ENCODE results near the gene WDR13.
"Not testable (repeated sequence)": the region's sequence is repeated elsewhere in the genome, so short reads cannot be mapped to it uniquely, and the experiment has no call there.

The WDR13 gene

GRCh38 chrX:48595929-48596328 lies 1.4 kb upstream of the WDR13 start:
- no peak for DNase-seq (ENCODE audit: low read depth)

- no peak for DNase-seq (ENCODE audit: low read depth)
Observed at GRCh38 chrX:48598614-48599013, 1.3 kb downstream of the WDR13 start.

GRCh38 chrX:48599341-48599740 lies 2.0 kb downstream of the WDR13 start:
- no peak for DNase-seq (ENCODE audit: low read depth)

GRCh38 chrX:48600226-48600625 lies 2.9 kb downstream of the WDR13 start:
- no peak for DNase-seq (ENCODE audit: low read depth)

- no peak for DNase-seq (ENCODE audit: low read depth)
Observed at GRCh38 chrX:48601741-48602394, 4.6 kb downstream of the WDR13 start.

- DNase-seq (ENCODE audit: low read depth), result no peak
Observed at GRCh38 chrX:48604701-48605100, 7.4 kb downstream of the WDR13 start.

- DNase-seq (ENCODE audit: low read depth), result no peak
Observed at GRCh38 chrX:48606091-48606490, 8.8 kb downstream of the WDR13 start.

- DNase-seq (ENCODE audit: low read depth), result no peak
Observed at GRCh38 chrX:48611703-48612102, 14.4 kb downstream of the WDR13 start.

- no peak for DNase-seq (ENCODE audit: low read depth)
Observed at GRCh38 chrX:48613502-48614160, 16.3 kb downstream of the WDR13 start.

- no peak for DNase-seq (ENCODE audit: low read depth)
Observed at GRCh38 chrX:48616576-48616975, 19.3 kb downstream of the WDR13 start.

- no peak for DNase-seq (ENCODE audit: low read depth)
Observed at GRCh38 chrX:48617542-48618340, 20.4 kb downstream of the WDR13 start.

- DNase-seq (ENCODE audit: low read depth), result no peak
Observed at GRCh38 chrX:48626401-48627298, 29.4 kb downstream of the WDR13 start.

GRCh38 chrX:48631376-48632090 lies 34.2 kb downstream of the WDR13 start:
- DNase-seq (ENCODE audit: low read depth), result peak; percentile 46

GRCh38 chrX:48632207-48632606 lies 34.9 kb downstream of the WDR13 start:
- no peak for DNase-seq (ENCODE audit: low read depth)

GRCh38 chrX:48636301-48636700 lies 39.0 kb downstream of the WDR13 start:
- DNase-seq (ENCODE audit: low read depth), result no peak

- DNase-seq (ENCODE audit: low read depth), result no peak
Observed at GRCh38 chrX:48636776-48637175, 39.5 kb downstream of the WDR13 start.

GRCh38 chrX:48645669-48646068 lies 48.4 kb downstream of the WDR13 start:
- DNase-seq (ENCODE audit: low read depth), result no peak

- DNase-seq (ENCODE audit: low read depth), result peak; percentile 4
Observed at GRCh38 chrX:48648336-48648751, 51.1 kb downstream of the WDR13 start.

GRCh38 chrX:48649102-48649501 lies 51.8 kb downstream of the WDR13 start:
- DNase-seq (ENCODE audit: low read depth), result no peak

- not testable (repeated sequence) for DNase-seq (ENCODE audit: low read depth)
Observed at GRCh38 chrX:48652055-48652579, 54.8 kb downstream of the WDR13 start.

GRCh38 chrX:48654746-48655145 lies 57.5 kb downstream of the WDR13 start:
- not testable (repeated sequence) for DNase-seq (ENCODE audit: low read depth)

Measured in T follicular helper cell (primary cell).